SJCRH30 (cell line): ENCODE data around the gene ADAT1. TPM values are rescaled to one million over a fixed set of nuclear protein-coding genes. Genes with fewer than 3 reads are reported as not detected.
A peak's percentile ranks its signal among the peaks of the same experiment; 100 is the strongest.

ENCODE experiments used
- DNase-seq, 2 experiments: peaks; one replicate each; pipeline ENCODE4 v3.0.0-alpha.2; 2015 to 2020
- H3K27ac ChIP-seq: fragments of 250-450 bp; sonication (Bioruptor Pico); 2 replicates; pipeline ENCODE4 v1.5.1; 2020; ENCODE audit warnings: mild to moderate bottlenecking, moderate library complexity
- H3K27me3 ChIP-seq: fragments of 250-450 bp; sonication (Bioruptor Pico); 2 replicates; pipeline ENCODE4 v1.5.1; 2020; ENCODE audit warnings: mild to moderate bottlenecking, moderate library complexity
- H3K36me3 ChIP-seq: fragments of 250-450 bp; sonication (Bioruptor Pico); 2 replicates; pipeline ENCODE4 v1.5.1; 2020; ENCODE audit warnings: mild to moderate bottlenecking, moderate library complexity
- H3K4me1 ChIP-seq: fragments of 250-450 bp; sonication (Bioruptor Pico); 2 replicates; pipeline ENCODE4 v1.5.1; 2020; ENCODE audit warnings: mild to moderate bottlenecking, moderate library complexity
- H3K4me3 ChIP-seq: fragments of 250-450 bp; sonication (Bioruptor Pico); 2 replicates; pipeline ENCODE4 v1.5.1; 2020; ENCODE audit warnings: mild to moderate bottlenecking, moderate library complexity
- H3K9me3 ChIP-seq: fragments of 250-450 bp; sonication (Bioruptor Pico); replicated peaks from 2 replicates; pipeline ENCODE4 v1.5.1; 2020; ENCODE audit warnings: mild to moderate bottlenecking, moderate library complexity
- total RNA-seq: library from RNA; depleted of rRNA; stranded (reverse); fragments of >200 nt; shearing (Covaris generic); gene quantifications from 2 replicates; pipeline ENCODE4 v1.2.3, GENCODE V29; 2014; rRNA removed

ADAT1 gene
- 44.6 and 49.9 TPM in 2 replicates for total RNA-seq

GRCh38 chr16:75622761-75623605 lies at the start of gene ADAT1:
Gene ADAT1, minus strand, starts transcription at chr16:75623281. Its CDS starts 2,482 bp downstream, at chr16:75620799.
- H3K27ac ChIP-seq, result peak within 1 kb of the TSS; percentile 82
- DNase-seq, result peak; percentile 92 to 94
- H3K27me3 ChIP-seq, result no peaks in the 10 kb centered on the region
- peak within 1 kb of the TSS; percentile 85 for H3K4me3 ChIP-seq
- no peaks in the 10 kb centered on the region for H3K4me1 ChIP-seq
- peaks cover 13% of the 10 kb centered on the region for H3K36me3 ChIP-seq
- H3K9me3 ChIP-seq, result no peaks in the 10 kb centered on the region

GRCh38 chr16:75667503-75667902 lies 44.4 kb upstream of the ADAT1 start:
- no peaks in the 10 kb centered on the region for H3K4me1 ChIP-seq
- no peaks in the 10 kb centered on the region for H3K27me3 ChIP-seq
- no peak for DNase-seq
- H3K9me3 ChIP-seq, result no peaks in the 10 kb centered on the region
- H3K4me3 ChIP-seq, result no peak overlapping the region
- H3K27ac ChIP-seq, result no peak overlapping the region
- H3K36me3 ChIP-seq, result no peaks in the 10 kb centered on the region

- Histone ChIP-seq H3K36me3 (no peaks in the 10 kb centered on the region), H3K27me3 (no peaks in the 10 kb centered on the region), H3K27ac (no peak overlapping the region), H3K9me3 (no peaks in the 10 kb centered on the region), H3K4me1 (no peaks in the 10 kb centered on the region), H3K4me3 (no peak overlapping the region)
- DNase-seq, result no peak
Measured at GRCh38 chr16:75660726-75661302, 37.7 kb upstream of the ADAT1 start.

- no peaks in the 10 kb centered on the region for H3K36me3 ChIP-seq
- no peaks in the 10 kb centered on the region for H3K4me1 ChIP-seq
- no peaks in the 10 kb centered on the region for H3K27me3 ChIP-seq
- H3K27ac ChIP-seq, result no peak overlapping the region
- no peaks in the 10 kb centered on the region for H3K9me3 ChIP-seq
- no peak overlapping the region for H3K4me3 ChIP-seq
- DNase-seq, result peak; percentile 8 to 22
Measured at GRCh38 chr16:75660321-75660720, 37.2 kb upstream of the ADAT1 start.

- no peak for DNase-seq
- no peaks in the 10 kb centered on the region for H3K4me1 ChIP-seq
- no peak overlapping the region for H3K4me3 ChIP-seq
- H3K36me3 ChIP-seq, result peaks cover 5% of the 10 kb centered on the region; the same call in 1 of the 2 replicates
- no peaks in the 10 kb centered on the region for H3K9me3 ChIP-seq
- no peaks in the 10 kb centered on the region for H3K27me3 ChIP-seq
- no peak overlapping the region for H3K27ac ChIP-seq
Measured at GRCh38 chr16:75658175-75658574, 35.1 kb upstream of the ADAT1 start.

GRCh38 chr16:75653922-75654321 lies 30.8 kb upstream of the ADAT1 start:
- Histone ChIP-seq H3K36me3 (peaks cover 5% of the 10 kb centered on the region; the same call in 1 of the 2 replicates), H3K9me3 (no peaks in the 10 kb centered on the region), H3K4me3 (no peak overlapping the region), H3K27me3 (no peaks in the 10 kb centered on the region), H3K4me1 (0 out of 2 replicates have a peak, but pooled peaks cover 2% of the 10 kb centered on the region), H3K27ac (no peak overlapping the region)
- DNase-seq, result no peak

- DNase-seq, result peak; percentile 62 to 76
- Histone ChIP-seq H3K27ac (peak overlapping the region; percentile 65), H3K4me3 (peak overlapping the region; percentile 90), H3K9me3 (no peaks in the 10 kb centered on the region), H3K36me3 (peaks cover 10% of the 10 kb centered on the region; the same call in 1 of the 2 replicates), H3K4me1 (0 out of 2 replicates have a peak, but pooled peaks cover 2% of the 10 kb centered on the region), H3K27me3 (no peaks in the 10 kb centered on the region)
Measured at GRCh38 chr16:75648265-75649076, 25.4 kb upstream of the ADAT1 start.

- Histone ChIP-seq H3K36me3 (peaks cover 10% of the 10 kb centered on the region; the same call in 1 of the 2 replicates), H3K4me3 (peak within 1 kb of the TSS; percentile 90), H3K9me3 (no peaks in the 10 kb centered on the region), H3K4me1 (0 out of 2 replicates have a peak, but pooled peaks cover 2% of the 10 kb centered on the region), H3K27ac (peak within 1 kb of the TSS; percentile 65), H3K27me3 (no peaks in the 10 kb centered on the region)
- DNase-seq, result peak; percentile 83 to 87
Measured at GRCh38 chr16:75647492-75648264, 24.6 kb upstream of the ADAT1 start, which contains the start of the genes KARS1 and TERF2IP. Gene KARS1, minus strand, starts transcription at chr16:75647665. Its CDS starts 26 bp downstream, at chr16:75647639. Gene TERF2IP, plus strand, starts transcription at chr16:75647773. Its CDS starts 110 bp downstream, at chr16:75647883.

GRCh38 chr16:75647112-75647491 lies 24.0 kb upstream of the ADAT1 start:
- Histone ChIP-seq H3K9me3 (no peaks in the 10 kb centered on the region), H3K27me3 (no peaks in the 10 kb centered on the region), H3K36me3 (peaks cover 10% of the 10 kb centered on the region; the same call in 1 of the 2 replicates), H3K4me1 (0 out of 2 replicates have a peak, but pooled peaks cover 2% of the 10 kb centered on the region), H3K4me3 (peak overlapping the region; percentile 90), H3K27ac (peak overlapping the region; percentile 65)
- no peak for DNase-seq

GRCh38 chr16:75644240-75645012 lies 21.3 kb upstream of the ADAT1 start:
- H3K36me3 ChIP-seq, result peaks cover 20% of the 10 kb centered on the region

GRCh38 chr16:75640598-75640997 lies 17.5 kb upstream of the ADAT1 start:
- H3K4me1 ChIP-seq, result no peaks in the 10 kb centered on the region
- no peaks in the 10 kb centered on the region for H3K27me3 ChIP-seq
- no peaks in the 10 kb centered on the region for H3K9me3 ChIP-seq
- peaks cover 37% of the 10 kb centered on the region for H3K36me3 ChIP-seq
- H3K27ac ChIP-seq, result no peak overlapping the region
- no peak for DNase-seq
- no peak overlapping the region for H3K4me3 ChIP-seq

More at GRCh38 chr16:75644240-75645012, 21.3 kb upstream of the ADAT1 start:
- H3K4me3 ChIP-seq, result no peak overlapping the region
- no peak for DNase-seq
- H3K27ac ChIP-seq, result no peak overlapping the region
- no peaks in the 10 kb centered on the region for H3K4me1 ChIP-seq
- H3K27me3 ChIP-seq, result no peaks in the 10 kb centered on the region
- no peaks in the 10 kb centered on the region for H3K9me3 ChIP-seq

- no peaks in the 10 kb centered on the region for H3K27me3 ChIP-seq
- H3K9me3 ChIP-seq, result no peaks in the 10 kb centered on the region
- no peak for DNase-seq
- H3K36me3 ChIP-seq, result peaks cover 47% of the 10 kb centered on the region; the same call in 1 of the 2 replicates
- no peak overlapping the region for H3K4me3 ChIP-seq
- no peaks in the 10 kb centered on the region for H3K4me1 ChIP-seq
- no peak overlapping the region for H3K27ac ChIP-seq
Measured at GRCh38 chr16:75635036-75635435, 12.0 kb upstream of the ADAT1 start.

- Histone ChIP-seq H3K4me1 (no peaks in the 10 kb centered on the region), H3K4me3 (no peak overlapping the region), H3K27ac (no peak overlapping the region), H3K9me3 (no peaks in the 10 kb centered on the region), H3K27me3 (no peaks in the 10 kb centered on the region), H3K36me3 (peaks cover 54% of the 10 kb centered on the region)
- no peak for DNase-seq
Measured at GRCh38 chr16:75632857-75633256, 9.8 kb upstream of the ADAT1 start.
